IgD-negative memory B cell (primary cell): ENCODE data around the gene PDZRN4. TPM values are rescaled to one million over a fixed set of nuclear protein-coding genes. Genes with fewer than 3 reads are reported as not detected.

Experiments
- H3K27ac Mint-ChIP-seq, 3 donors: one replicate each; pipeline ENCODE4 v1.8.0; 2020 to 2022; ENCODE audit warnings: mild to moderate bottlenecking in 3 of 3, mixed read lengths in 3 of 3, moderate library complexity in 1 of 3
- H3K27me3 Mint-ChIP-seq: one replicate; pipeline ENCODE4 v1.8.0; 2021; ENCODE audit warnings: mixed read lengths
- H3K36me3 Mint-ChIP-seq: one replicate; pipeline ENCODE4 v1.8.0; 2020; ENCODE audit warnings: mild to moderate bottlenecking, mixed read lengths
- H3K4me1 Mint-ChIP-seq, 3 donors: one replicate each; pipeline ENCODE4 v1.8.0; 2020 to 2022; ENCODE audit warnings: mixed read lengths in 3 of 3, mild to moderate bottlenecking in 1 of 3
- H3K4me3 Mint-ChIP-seq, 4 donors: one replicate each; pipeline ENCODE4 v1.8.0; 2020 to 2022; ENCODE audit warnings: mild to moderate bottlenecking in 4 of 4, mixed read lengths in 4 of 4, moderate library complexity in 3 of 4
- H3K9me3 Mint-ChIP-seq, 3 donors: one replicate each; pipeline ENCODE4 v1.8.0; 2020 to 2021; ENCODE audit warnings: mixed read lengths in 3 of 3, mild to moderate bottlenecking in 1 of 3
- polyA plus RNA-seq: library from polyadenylated mRNA; unstranded; fragments of 300-500 nt; fragmentation: Illumina TruSeq; gene quantifications from one replicate; pipeline ENCODE4 v1.2.3, GENCODE V29; 2021

PDZRN4 gene
- polyA plus RNA-seq, 1 donor from 2014 or later: not detected

DNA sequence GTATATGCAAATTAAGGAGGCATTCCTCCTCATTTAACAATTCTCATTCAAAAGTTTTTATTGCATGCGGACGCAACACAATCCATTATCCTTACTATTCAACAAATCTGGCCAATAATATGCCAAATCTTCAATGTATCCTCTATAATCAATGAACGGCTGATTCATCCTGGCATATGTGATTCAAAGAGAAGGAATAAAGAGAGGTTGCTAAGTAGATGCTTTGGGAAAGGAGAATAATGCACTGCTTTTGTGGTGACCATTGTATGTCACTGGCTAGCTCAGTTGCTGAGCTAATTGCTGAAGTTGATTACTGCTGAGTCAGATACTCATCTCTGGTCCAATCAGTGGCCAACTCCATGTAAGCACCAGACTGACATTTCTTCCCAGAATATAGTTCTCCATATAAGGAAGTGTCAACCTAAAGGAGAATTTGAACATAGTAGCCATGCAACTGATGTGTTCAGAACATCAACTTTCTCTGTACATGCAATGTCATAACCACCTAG is 148.0 kb downstream of the PDZRN4 start:
- H3K4me3 Mint-ChIP-seq: no peak overlapping the region

DNA sequence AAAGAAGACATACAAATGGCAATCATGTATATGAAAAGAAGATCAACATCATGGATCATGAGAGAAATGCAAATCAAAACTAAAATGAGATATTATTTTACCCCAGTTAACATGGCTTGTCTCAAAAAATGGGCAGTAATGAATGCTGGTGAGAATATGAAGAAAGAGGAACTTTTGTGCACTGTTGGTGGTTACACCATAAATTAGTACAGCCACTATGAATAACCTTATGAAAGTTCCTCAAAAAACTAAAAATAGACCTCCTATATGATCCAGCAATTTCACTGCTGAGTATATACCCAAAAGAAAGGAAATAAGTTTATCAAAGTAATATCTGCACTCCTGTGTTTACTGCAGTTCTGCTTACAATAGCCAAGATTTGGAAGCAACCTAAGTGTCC is 151.7 kb downstream of the PDZRN4 start:
- no peak overlapping the region for H3K27ac Mint-ChIP-seq
- H3K36me3 Mint-ChIP-seq: no peaks in the 10 kb centered on the region
- H3K27me3 Mint-ChIP-seq: no peaks in the 10 kb centered on the region
- H3K4me1 Mint-ChIP-seq: no peaks in the 10 kb centered on the region
- H3K9me3 Mint-ChIP-seq: no peaks in the 10 kb centered on the region
- no peak overlapping the region for H3K4me3 Mint-ChIP-seq

More for the DNA sequence above, 148.0 kb downstream of the PDZRN4 start:
- Mint-ChIP-seq H3K4me1 (no peaks in the 10 kb centered on the region), H3K27ac (no peak overlapping the region), H3K9me3 (peaks cover 0 to 2% (median 0%) of the 10 kb centered on the region in 3 donors), H3K36me3 (no peaks in the 10 kb centered on the region), H3K27me3 (peaks cover 3% of the 10 kb centered on the region)

DNA sequence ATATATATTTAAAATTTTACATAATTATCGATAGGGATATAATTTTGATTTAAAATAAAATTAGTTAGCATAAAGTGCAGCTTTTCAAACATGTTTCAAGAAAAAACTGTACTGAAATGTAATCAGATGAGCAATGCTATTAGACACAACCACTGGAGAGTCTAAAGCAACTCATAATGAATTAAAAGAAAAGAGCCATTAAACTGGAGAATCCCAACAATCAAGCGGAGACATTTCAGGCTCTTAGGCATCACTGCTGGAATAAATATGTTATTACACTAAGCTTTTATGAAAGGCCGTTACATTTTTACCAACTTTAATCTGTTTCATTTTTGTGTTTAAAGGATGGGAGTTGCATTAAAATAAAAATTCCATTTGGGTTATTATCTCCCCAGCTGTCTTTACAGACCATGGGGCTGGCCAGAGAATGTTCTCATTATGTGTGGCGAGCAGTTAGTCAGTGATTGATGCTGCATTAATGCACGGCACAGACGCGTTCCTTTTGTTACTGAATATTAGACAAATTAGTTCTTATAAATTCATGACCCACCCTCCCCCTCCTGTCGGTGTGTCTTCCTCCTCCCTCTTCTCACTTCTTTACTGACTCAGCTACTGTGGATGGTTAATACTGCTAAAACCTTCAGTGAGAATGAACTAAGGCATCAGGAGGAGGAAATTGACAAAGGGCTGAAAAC is 156.8 kb downstream of the PDZRN4 start:
- Mint-ChIP-seq H3K27ac (no peak overlapping the region), H3K9me3 (peaks cover 0 to 2% (median 0%) of the 10 kb centered on the region in 3 donors), H3K4me3 (no peak overlapping the region), H3K27me3 (no peaks in the 10 kb centered on the region), H3K36me3 (no peaks in the 10 kb centered on the region), H3K4me1 (no peaks in the 10 kb centered on the region)

DNA sequence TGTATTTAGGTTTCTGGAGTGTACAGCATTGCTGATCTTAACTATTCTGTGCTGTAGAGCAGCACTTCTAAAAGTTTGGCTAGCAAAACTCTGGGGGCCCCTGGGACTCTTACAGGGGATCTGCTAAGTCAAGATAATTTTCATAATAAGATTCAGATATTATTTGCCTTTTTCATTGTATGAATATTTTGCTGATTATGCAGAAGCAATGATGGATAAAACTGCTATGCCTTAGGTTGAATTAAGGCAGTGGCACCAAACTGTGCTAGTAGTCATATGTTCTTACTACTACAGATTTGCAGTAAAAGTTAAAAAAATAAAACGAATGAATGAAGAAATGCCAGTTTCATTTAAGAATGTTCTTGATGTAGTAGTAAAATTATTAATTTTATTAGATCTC is 160.1 kb downstream of the PDZRN4 start:
- Mint-ChIP-seq H3K9me3 (peaks cover under 1 to 7% (median 7%) of the 10 kb centered on the region in 3 donors), H3K4me1 (no peaks in the 10 kb centered on the region), H3K36me3 (no peaks in the 10 kb centered on the region), H3K4me3 (no peak overlapping the region), H3K27me3 (no peaks in the 10 kb centered on the region), H3K27ac (no peak overlapping the region)

DNA sequence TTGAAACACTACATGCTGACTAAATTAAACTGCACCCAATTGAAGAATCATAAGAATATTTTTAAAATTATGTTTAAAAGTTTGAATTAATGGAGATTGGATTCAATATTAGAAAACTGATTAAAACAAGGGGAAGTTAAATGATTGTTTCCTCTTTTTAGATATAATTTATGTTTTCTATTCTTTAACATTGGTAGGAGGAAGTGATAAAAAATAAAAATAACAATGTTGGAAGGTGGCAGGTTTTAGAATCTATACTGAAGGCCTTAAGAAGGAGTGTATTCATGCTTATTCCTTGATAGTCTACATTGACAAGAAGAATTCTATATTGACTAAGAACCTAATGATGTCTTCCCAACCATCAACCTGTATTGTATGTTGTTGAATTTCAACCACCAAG is 168.1 kb downstream of the PDZRN4 start:
- no peaks in the 10 kb centered on the region for H3K4me1 Mint-ChIP-seq
- H3K27me3 Mint-ChIP-seq: no peaks in the 10 kb centered on the region
- H3K4me3 Mint-ChIP-seq: no peak overlapping the region
- no peaks in the 10 kb centered on the region for H3K36me3 Mint-ChIP-seq
- H3K9me3 Mint-ChIP-seq: peaks cover 4 to 7% (median 4%) of the 10 kb centered on the region in 3 donors
- H3K27ac Mint-ChIP-seq: no peak overlapping the region

DNA sequence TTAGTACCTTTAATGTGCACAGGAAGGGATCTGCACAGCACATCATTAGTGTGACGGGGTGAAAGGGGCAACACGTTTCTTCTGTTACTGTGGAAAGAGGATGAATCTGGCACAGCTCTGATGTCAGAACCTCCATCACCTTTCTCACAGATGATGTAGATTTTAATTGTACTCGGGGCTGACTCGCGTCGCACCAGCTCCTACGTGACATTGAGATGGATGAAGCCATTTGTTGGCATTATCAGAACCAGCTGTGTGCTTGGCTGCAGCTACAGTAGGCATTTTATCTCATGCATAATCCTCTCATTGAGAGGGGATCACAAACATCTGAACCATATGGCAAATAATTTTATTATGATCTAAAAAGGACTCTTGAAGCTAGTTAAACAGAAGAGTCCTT is 173.6 kb downstream of the PDZRN4 start:
- Mint-ChIP-seq H3K27ac (no peak overlapping the region), H3K27me3 (no peaks in the 10 kb centered on the region), H3K36me3 (no peaks in the 10 kb centered on the region), H3K9me3 (peaks cover 0 to 2% (median 1%) of the 10 kb centered on the region in 3 donors), H3K4me1 (no peaks in the 10 kb centered on the region), H3K4me3 (no peak overlapping the region)

DNA sequence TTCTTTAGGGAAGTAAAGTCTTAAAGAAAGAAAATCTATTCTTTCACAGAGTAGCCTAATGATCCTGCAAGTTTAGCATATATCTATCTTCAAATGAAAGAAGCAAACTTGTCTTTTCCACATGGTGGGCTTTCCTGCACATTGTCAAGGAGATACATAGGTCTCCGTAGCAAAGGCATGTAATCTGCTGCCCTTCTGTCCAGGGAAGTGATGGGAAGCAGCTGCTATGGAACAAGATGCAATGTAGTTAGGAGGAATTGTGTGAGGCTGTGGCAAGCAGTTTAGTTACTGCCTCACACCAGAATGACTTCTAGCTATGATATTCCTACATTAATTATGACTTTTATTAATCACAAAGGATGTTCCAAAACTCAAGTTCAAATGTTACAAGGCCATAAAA is 174.4 kb downstream of the PDZRN4 start:
- Mint-ChIP-seq H3K27ac (no peak overlapping the region), H3K36me3 (no peaks in the 10 kb centered on the region), H3K4me1 (no peaks in the 10 kb centered on the region), H3K9me3 (peaks cover 0 to 1% (median 0%) of the 10 kb centered on the region in 3 donors), H3K4me3 (no peak overlapping the region), H3K27me3 (no peaks in the 10 kb centered on the region)

DNA sequence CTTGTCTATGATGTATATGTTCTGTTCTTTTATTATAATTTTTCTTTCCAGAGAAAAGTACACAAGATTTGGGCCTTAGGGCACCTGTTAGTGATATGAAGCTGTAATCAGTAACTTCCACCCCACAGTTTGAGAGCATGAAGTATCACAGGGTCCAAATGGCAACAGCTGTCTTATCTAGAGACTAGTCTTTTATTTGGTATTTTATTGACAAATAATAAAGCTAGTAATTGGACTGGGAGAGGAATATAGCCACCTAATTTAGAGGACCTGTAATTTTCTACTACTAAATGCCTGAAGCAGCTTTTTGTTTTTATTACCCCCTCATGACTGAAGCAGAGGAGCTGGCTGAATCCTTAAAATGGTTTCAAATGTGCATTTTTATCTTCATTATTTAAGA is 174.8 kb downstream of the PDZRN4 start:
- H3K4me1 Mint-ChIP-seq: no peaks in the 10 kb centered on the region
- no peaks in the 10 kb centered on the region for H3K36me3 Mint-ChIP-seq
- no peaks in the 10 kb centered on the region for H3K27me3 Mint-ChIP-seq
- no peak overlapping the region for H3K27ac Mint-ChIP-seq
- peaks cover 0 to 1% (median under 1%) of the 10 kb centered on the region in 3 donors for H3K9me3 Mint-ChIP-seq
- H3K4me3 Mint-ChIP-seq: no peak overlapping the region

DNA sequence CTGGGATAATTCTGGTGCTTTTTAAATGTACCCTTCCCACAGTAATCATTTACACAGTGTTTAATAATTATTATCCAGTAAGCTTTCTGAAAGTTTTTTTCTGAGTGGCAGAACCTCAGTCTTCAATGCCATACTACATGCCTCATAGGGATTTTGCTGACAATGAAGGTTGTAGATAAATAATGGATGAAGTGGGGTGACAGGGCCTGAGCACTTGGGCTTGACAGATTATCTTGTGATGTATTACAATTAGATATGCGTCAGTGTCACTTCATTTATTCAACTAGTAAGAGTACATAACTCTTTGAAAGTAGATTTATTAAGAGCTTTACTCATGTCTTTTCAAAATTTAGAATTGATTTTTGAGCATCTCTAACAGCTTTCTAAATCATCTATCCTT is 176.1 kb downstream of the PDZRN4 start:
- Mint-ChIP-seq H3K4me3 (no peak overlapping the region), H3K36me3 (no peaks in the 10 kb centered on the region), H3K9me3 (peaks cover 0 to 8% (median 5%) of the 10 kb centered on the region in 3 donors), H3K4me1 (no peaks in the 10 kb centered on the region), H3K27ac (no peak overlapping the region), H3K27me3 (no peaks in the 10 kb centered on the region)

DNA sequence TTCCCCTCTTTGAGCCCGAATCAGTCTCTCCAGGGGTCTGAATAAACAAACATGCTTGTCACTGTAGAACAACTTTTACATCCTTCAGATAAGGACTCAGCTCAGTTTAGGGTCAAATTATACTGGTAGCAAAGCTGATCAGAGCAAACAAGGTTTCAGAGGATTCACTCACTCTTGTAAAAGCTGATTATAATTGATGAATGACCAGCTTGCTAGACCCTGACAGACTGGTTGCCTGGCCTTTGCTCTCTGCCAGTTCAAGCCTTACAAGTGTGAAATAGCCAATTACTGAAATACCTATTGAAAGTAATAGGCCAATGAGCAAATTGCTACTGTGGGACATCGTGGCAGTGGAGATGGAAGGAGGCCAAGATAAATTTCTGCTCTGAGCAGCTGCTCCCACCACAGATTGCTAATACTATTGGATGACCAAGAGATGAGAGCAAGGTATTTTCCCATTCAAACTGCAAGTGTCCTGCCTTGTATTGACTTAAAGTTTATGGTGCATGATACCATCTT is 177.6 kb downstream of the PDZRN4 start:
- H3K4me1 Mint-ChIP-seq: no peaks in the 10 kb centered on the region
- no peak overlapping the region for H3K4me3 Mint-ChIP-seq
- no peaks in the 10 kb centered on the region for H3K27me3 Mint-ChIP-seq
- peaks cover 0 to 8% (median 4%) of the 10 kb centered on the region in 3 donors for H3K9me3 Mint-ChIP-seq
- no peaks in the 10 kb centered on the region for H3K36me3 Mint-ChIP-seq
- no peak overlapping the region for H3K27ac Mint-ChIP-seq

DNA sequence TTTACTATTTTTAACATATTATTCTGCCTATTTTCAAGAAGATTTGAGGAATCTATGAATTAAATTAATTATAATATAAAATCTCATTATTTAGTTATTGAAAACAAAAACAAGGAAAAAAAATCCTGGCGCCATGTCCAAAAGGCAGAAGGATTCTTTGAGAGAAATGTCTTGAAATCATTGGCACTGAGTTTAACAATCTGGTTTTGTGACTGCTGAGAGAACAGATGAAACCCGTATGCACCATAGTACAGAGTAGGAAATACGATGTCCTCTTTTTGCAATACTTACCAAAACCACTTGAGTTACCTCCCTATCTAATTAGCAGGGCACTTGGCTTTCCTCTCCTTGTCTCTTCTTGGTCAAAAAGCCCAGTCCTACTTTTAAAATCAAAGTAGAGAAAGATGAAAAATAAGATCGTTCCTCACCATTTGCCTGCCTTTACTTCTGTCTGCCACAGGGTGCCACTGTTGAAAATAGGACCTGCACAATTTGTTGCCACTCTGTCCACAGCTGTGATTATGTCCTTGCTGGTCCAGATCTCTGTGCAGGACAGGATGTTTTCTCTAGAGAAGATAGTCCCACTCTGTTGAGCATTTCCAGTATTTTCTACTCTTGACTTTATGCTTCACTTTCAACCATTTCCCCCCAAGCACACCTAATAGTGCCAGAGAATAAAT is 179.7 kb downstream of the PDZRN4 start:
- Mint-ChIP-seq H3K4me1 (no peaks in the 10 kb centered on the region), H3K27ac (no peak overlapping the region), H3K36me3 (no peaks in the 10 kb centered on the region), H3K9me3 (peaks cover 3 to 15% (median 4%) of the 10 kb centered on the region in 3 donors), H3K27me3 (peaks cover 3% of the 10 kb centered on the region), H3K4me3 (no peak overlapping the region)

DNA sequence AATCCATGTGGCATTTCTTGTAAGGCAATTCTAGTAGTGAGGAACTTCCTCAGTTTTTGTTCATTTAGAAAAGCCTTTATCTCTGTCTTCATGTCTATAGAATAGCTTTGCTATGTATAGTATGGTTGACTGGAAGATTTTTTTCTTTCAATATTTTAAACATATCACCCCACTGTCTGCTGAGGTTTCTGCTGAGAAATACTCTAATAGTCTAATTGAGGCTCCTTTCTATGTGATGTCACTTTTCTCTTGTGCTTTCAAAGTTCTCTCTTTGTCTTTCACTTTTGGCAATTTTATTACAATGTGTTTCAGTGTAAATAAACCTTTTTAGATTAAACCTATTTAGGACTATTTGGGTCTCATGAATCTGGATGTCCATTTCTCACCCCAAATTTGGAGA is 192.8 kb downstream of the PDZRN4 start:
- H3K4me3 Mint-ChIP-seq: no peak overlapping the region
- H3K27me3 Mint-ChIP-seq: peaks cover 2% of the 10 kb centered on the region
- H3K36me3 Mint-ChIP-seq: no peaks in the 10 kb centered on the region
- H3K27ac Mint-ChIP-seq: no peak overlapping the region
- peaks cover 0 to 4% (median 1%) of the 10 kb centered on the region in 3 donors for H3K9me3 Mint-ChIP-seq
- peaks cover 0 to 1% (median 0%) of the 10 kb centered on the region in 3 donors for H3K4me1 Mint-ChIP-seq

DNA sequence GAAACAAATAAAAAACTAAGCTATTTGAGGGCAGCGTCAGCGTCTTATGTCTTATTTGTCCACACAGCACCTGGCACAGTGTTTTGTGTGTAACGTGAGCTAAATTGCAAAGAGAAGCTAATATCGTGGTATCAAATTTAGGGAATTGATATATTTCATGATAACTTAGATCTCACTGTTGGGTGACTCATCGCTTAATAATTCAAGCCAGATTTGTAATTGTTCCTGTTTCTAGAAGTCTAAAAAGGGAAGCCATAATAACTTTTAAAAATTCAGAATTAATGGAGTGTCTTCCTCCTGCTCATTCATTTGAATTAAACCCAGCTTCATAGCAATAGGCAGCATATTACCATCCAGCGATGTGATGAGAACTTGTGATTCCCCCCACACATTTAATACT is 214.7 kb downstream of the PDZRN4 start:
- H3K4me1 Mint-ChIP-seq: no peaks in the 10 kb centered on the region
- no peak overlapping the region for H3K4me3 Mint-ChIP-seq
- H3K27me3 Mint-ChIP-seq: no peaks in the 10 kb centered on the region
- no peak overlapping the region for H3K27ac Mint-ChIP-seq
- H3K36me3 Mint-ChIP-seq: peaks cover 1% of the 10 kb centered on the region
- peaks cover 4 to 15% (median 7%) of the 10 kb centered on the region in 3 donors for H3K9me3 Mint-ChIP-seq

DNA sequence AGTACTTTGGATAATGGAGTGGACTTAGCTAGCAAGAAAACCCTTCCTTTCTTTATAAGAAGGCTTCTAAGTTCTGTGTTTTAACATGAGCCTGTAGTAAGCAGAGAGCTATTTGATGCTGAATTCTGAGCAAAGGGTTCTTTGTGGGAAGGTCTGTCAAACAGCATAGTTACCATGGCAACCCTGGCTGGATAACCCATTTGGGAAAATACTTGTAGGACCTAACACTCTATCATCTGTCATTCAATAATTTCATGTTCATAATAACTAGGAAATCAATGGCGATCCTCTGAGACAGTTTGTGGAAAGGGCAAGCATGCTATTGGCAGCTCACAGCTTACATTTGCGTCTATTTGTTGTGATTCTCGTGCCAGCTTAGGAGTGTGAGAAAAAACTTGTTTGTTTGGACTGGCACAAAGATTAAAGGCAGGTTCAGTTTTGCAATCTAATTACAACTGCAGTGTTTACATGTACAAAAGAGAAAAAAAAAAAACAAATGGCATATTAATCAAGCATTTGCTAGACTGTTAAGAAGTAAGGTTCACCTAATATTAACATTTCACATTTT is 219.2 kb downstream of the PDZRN4 start:
- Mint-ChIP-seq H3K9me3 (peaks cover 8 to 15% (median 8%) of the 10 kb centered on the region in 3 donors), H3K4me3 (no peak overlapping the region), H3K27me3 (no peaks in the 10 kb centered on the region), H3K27ac (no peak overlapping the region), H3K4me1 (no peaks in the 10 kb centered on the region), H3K36me3 (no peaks in the 10 kb centered on the region)

DNA sequence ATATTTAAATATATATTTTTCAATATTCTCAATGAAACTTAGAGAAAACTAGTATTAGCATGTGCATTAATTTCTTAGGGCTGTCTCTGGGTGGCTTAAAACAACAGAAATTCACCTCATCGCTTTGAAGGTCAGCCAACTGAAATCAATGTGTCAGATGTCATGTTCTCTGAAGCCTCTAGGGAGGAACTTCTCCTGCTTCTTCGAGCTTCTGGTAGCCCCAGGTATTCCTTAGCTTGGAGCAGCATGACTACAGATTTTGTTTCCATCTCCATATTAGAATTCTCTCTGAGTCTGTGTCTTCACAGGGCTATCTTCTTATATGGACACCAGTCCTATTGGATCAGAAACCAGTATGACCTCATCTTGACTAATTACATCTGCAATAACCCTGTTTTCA is 221.5 kb downstream of the PDZRN4 start:
- Mint-ChIP-seq H3K27ac (no peak overlapping the region), H3K36me3 (no peaks in the 10 kb centered on the region), H3K4me1 (no peaks in the 10 kb centered on the region), H3K27me3 (no peaks in the 10 kb centered on the region), H3K4me3 (no peak overlapping the region), H3K9me3 (peaks cover 6 to 9% (median 8%) of the 10 kb centered on the region in 3 donors)
